ENCODE data around the gene PCDHGC3. TPM values are rescaled to one million over a fixed set of nuclear protein-coding genes. Genes with fewer than 3 reads are reported as not detected.
A peak's percentile ranks its signal among the peaks of the same experiment; 100 is the strongest.

Gene PCDHGC3
- total and polyA plus RNA-seq, 2 of the 13 experiments (the other 11 are each of a cell fraction or from before 2014, with no cell fraction given) = 0.20 to 0.30 TPM

DNA sequence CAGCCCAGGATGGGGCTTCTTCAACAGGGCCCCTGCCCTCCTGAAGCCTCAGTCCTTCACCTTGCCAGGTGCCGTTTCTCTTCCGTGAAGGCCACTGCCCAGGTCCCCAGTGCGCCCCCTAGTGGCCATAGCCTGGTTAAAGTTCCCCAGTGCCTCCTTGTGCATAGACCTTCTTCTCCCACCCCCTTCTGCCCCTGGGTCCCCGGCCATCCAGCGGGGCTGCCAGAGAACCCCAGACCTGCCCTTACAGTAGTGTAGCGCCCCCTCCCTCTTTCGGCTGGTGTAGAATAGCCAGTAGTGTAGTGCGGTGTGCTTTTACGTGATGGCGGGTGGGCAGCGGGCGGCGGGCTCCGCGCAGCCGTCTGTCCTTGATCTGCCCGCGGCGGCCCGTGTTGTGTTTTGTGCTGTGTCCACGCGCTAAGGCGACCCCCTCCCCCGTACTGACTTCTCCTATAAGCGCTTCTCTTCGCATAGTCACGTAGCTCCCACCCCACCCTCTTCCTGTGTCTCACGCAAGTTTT lies 36.7 kb downstream of the PCDHGC3 start (continued):
- TF ChIP-seq RXRA (CRISPR knock-in tag; IDR thresholded peaks at IDR 0.05) = 0 out of 2 replicates have a peak, but pooled peaks have one; percentile 0
- TF ChIP-seq, protein P1, sequence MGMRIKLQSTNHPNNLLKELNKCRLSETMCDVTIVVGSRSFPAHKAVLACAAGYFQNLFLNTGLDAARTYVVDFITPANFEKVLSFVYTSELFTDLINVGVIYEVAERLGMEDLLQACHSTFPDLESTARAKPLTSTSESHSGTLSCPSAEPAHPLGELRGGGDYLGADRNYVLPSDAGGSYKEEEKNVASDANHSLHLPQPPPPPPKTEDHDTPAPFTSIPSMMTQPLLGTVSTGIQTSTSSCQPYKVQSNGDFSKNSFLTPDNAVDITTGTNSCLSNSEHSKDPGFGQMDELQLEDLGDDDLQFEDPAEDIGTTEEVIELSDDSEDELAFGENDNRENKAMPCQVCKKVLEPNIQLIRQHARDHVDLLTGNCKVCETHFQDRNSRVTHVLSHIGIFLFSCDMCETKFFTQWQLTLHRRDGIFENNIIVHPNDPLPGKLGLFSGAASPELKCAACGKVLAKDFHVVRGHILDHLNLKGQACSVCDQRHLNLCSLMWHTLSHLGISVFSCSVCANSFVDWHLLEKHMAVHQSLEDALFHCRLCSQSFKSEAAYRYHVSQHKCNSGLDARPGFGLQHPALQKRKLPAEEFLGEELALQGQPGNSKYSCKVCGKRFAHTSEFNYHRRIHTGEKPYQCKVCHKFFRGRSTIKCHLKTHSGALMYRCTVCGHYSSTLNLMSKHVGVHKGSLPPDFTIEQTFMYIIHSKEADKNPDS (CRISPR knock-in tag; IDR thresholded peaks at IDR 0.05) = no peak
- 0 out of 2 replicates have a peak, but pooled peaks have one; percentile 28 for TF ChIP-seq ZNF574 (CRISPR knock-in tag; IDR thresholded peaks at IDR 0.05)
- peak; percentile 50 for TF ChIP-seq RBM39 (IDR thresholded peaks at IDR 0.05; ENCODE audit: low read depth, low read length, poor library complexity, severe bottlenecking)

DNA sequence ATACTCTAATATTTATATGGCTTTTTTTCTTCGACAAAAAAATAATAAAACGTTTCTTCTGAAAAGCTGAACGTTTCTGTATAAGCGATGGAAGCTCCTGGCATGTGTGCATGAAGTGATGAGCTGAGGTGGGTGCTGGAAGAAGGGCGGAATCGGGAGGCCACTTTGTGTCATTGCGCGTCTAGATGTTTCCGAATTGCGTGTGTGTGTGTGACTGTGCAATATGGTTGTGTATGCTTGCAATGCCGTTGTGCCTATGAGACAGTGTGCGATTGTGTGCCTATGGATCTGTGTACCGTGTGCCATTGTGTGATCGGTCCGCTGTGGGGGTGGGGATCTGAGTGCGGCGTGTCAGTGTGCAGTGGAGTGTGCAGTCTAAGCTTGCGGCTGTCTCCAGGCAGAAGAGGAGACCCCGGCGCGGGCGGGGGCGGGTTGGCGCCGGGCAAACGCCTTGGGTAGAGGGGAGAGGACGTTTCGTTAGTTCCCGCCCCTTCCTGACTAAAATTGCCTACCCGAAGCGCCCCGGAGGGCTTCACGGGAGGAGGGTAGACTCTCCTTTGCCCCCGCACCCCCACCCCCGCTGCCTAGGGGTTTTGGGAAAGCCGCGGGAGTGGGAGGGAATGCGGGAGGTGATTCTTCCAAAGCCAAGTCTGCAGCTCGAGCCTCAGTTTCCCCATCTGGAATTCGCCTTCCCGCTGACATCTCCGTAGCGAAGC lies 37.3 kb downstream of the PCDHGC3 start:
- no peaks in the 10 kb centered on the region for H3K79me2 ChIP-seq (ENCODE audit: insufficient read depth, low read length)
- no peak overlapping the region for H3K27ac ChIP-seq (ENCODE audit: extremely low read length, insufficient read depth, low read length)
- CTCF ChIA-PET (ENCODE audit: low intra/inter-chr PET ratio, low total read pairs) = interaction anchor here (0.7 to 3.2 kb wide), 4 partner anchors 11 to 279 kb away, joined by 3 to 13 read pairs (median 4); partner anchors contain the start of gene PCDHGB1
- POLR2A ChIA-PET = no interaction called here
- H2AFZ ChIP-seq (ENCODE audit: low read length) = no peak overlapping the region
- H4K20me1 ChIP-seq (ENCODE audit: insufficient read depth, low read length) = no peaks in the 10 kb centered on the region
- no peak overlapping the region for H3K9ac ChIP-seq (ENCODE audit: insufficient read depth, low read depth, low read length)
- H3K4me3 ChIP-seq (replicated peaks in 1 of 3; ENCODE audit: insufficient read depth in 1 of 3, low read depth in 2 of 3, low read length in 3 of 3) = no peak overlapping the region
- in situ Hi-C loops (cut with HindIII; ENCODE audit: extremely low pct_ligation_motif_present, low pct_unique_long_range_greater_than_20kb) = no loop called here
- no peaks in the 10 kb centered on the region for H3K9me3 ChIP-seq (ENCODE audit: low read length)
- no peaks in the 10 kb centered on the region; a peak in 1 of 5 replicates for H3K27me3 ChIP-seq (ENCODE audit: control insufficient read depth in 1 of 2, insufficient read depth in 2 of 2, low read length in 2 of 2)
- H3K36me3 ChIP-seq (replicated peaks in 1 of 2; ENCODE audit: control insufficient read depth in 1 of 2, insufficient read depth in 2 of 2, low read length in 2 of 2) = peaks cover 10 to 39% of the 10 kb centered on the region in 2 experiments; a peak in 4 of 5 replicates
- intact Hi-C loops (cut with micrococcal nuclease; ENCODE audit: unreplicated experiment) = no loop called here
- WGBS (ENCODE audit: low lambda C conversion rate) = 94% methylated on average over 43 of the region's 43 CpGs
- BruUV-seq (replicated peaks) = no TSS peak
- H3K4me1 ChIP-seq (ENCODE audit: insufficient read depth, low read length) = peaks cover 6% of the 10 kb centered on the region; the same call in 1 of the 2 replicates
- DNase-seq (ENCODE audit: low spot score) = no peak
- no peak for FAIRE-seq
- no peak overlapping the region for H3K4me2 ChIP-seq (ENCODE audit: low read depth, low read length)
- ATAC-seq = no peak
- TF ChIP-seq ZNF574 (CRISPR knock-in tag; IDR thresholded peaks at IDR 0.05) (0 out of 2 replicates have a peak, but pooled peaks have one; percentile 1), KDM1A (CRISPR knock-in tag; IDR thresholded peaks at IDR 0.05) (no peak), HNRNPL (IDR thresholded peaks at IDR 0.05; ENCODE audit: low read depth, low read length) (no peak), ZNF225 (CRISPR knock-in tag; IDR thresholded peaks at IDR 0.05) (no peak)
- TF ChIP-seq, protein P2, sequence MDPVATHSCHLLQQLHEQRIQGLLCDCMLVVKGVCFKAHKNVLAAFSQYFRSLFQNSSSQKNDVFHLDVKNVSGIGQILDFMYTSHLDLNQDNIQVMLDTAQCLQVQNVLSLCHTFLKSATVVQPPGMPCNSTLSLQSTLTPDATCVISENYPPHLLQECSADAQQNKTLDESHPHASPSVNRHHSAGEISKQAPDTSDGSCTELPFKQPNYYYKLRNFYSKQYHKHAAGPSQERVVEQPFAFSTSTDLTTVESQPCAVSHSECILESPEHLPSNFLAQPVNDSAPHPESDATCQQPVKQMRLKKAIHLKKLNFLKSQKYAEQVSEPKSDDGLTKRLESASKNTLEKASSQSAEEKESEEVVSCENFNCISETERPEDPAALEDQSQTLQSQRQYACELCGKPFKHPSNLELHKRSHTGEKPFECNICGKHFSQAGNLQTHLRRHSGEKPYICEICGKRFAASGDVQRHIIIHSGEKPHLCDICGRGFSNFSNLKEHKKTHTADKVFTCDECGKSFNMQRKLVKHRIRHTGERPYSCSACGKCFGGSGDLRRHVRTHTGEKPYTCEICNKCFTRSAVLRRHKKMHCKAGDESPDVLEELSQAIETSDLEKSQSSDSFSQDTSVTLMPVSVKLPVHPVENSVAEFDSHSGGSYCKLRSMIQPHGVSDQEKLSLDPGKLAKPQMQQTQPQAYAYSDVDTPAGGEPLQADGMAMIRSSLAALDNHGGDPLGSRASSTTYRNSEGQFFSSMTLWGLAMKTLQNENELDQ (CRISPR knock-in tag; IDR thresholded peaks at IDR 0.05; ENCODE audit: borderline replicate concordance) = no peak
